H9 (cell line): ENCODE data around the gene PAH. TPM values are rescaled to one million over a fixed set of nuclear protein-coding genes. Genes with fewer than 3 reads are reported as not detected.

Source experiments
- DNase-seq: peaks from one replicate; pipeline ENCODE4 v3.0.0-alpha.2; 2017
- H2AFZ ChIP-seq: one replicate; pipeline ENCODE4 v1.6.1; 2013; ENCODE audit warnings: mild to moderate bottlenecking, low read length, control low read depth, moderate library complexity
- H2AK5ac ChIP-seq: 2 replicates; pipeline ENCODE4 v1.6.1; 2013; ENCODE audit warnings: low read length, control low read depth, mixed read lengths; ENCODE audit not compliant: insufficient read length
- H2BK120ac ChIP-seq: one replicate; pipeline ENCODE4 v1.6.1; 2013; ENCODE audit warnings: low read depth, mild to moderate bottlenecking, low read length, control low read depth, inconsistent platforms; ENCODE audit not compliant: poor library complexity, severe bottlenecking
- H2BK12ac ChIP-seq: 2 replicates; pipeline ENCODE4 v1.6.1; 2013; ENCODE audit warnings: low read length, control low read depth, mixed read lengths, low read depth; ENCODE audit not compliant: insufficient read length
- H2BK15ac ChIP-seq: 2 replicates; pipeline ENCODE4 v1.6.1; 2013; ENCODE audit warnings: low read depth, low read length, control low read depth
- H2BK20ac ChIP-seq: one replicate; pipeline ENCODE4 v1.6.1; 2013; ENCODE audit warnings: low read depth, mild to moderate bottlenecking, low read length, control low read depth, inconsistent platforms; ENCODE audit not compliant: poor library complexity, severe bottlenecking
- H2BK5ac ChIP-seq: 2 replicates; pipeline ENCODE4 v1.6.1; 2013; ENCODE audit warnings: low read length, control low read depth, mixed read lengths; ENCODE audit not compliant: insufficient read length
- H3K14ac ChIP-seq: 2 replicates; pipeline ENCODE4 v1.6.1; 2013; ENCODE audit warnings: low read length, control low read depth; ENCODE audit not compliant: insufficient read depth
- H3K18ac ChIP-seq: 2 replicates; pipeline ENCODE4 v1.6.1; 2013; ENCODE audit warnings: low read depth, mild to moderate bottlenecking, mixed read lengths, low read length, control low read depth; ENCODE audit not compliant: insufficient read length
- H3K23ac ChIP-seq: 2 replicates; pipeline ENCODE4 v1.6.1; 2013; ENCODE audit warnings: low read length, control low read depth, mixed read lengths, low read depth; ENCODE audit not compliant: insufficient read length
- H3K23me2 ChIP-seq: 2 replicates; pipeline ENCODE4 v1.6.1; 2013; ENCODE audit warnings: low read depth, mild to moderate bottlenecking, mixed read lengths, low read length, control low read depth; ENCODE audit not compliant: insufficient read length, poor library complexity, severe bottlenecking
- H3K27ac ChIP-seq: 2 replicates; pipeline ENCODE4 v1.5.1; 2013; ENCODE audit warnings: low read length, control low read depth, mixed read lengths, low read depth; ENCODE audit not compliant: insufficient read length
- H3K27me3 ChIP-seq: 2 replicates; pipeline ENCODE4 v1.6.1; 2013; ENCODE audit warnings: low read length, control low read depth, inconsistent platforms; ENCODE audit not compliant: insufficient read depth
- H3K4ac ChIP-seq: 2 replicates; pipeline ENCODE4 v1.6.1; 2013; ENCODE audit warnings: low read depth, mild to moderate bottlenecking, control low read depth, inconsistent platforms, low read length, moderate library complexity
- H3K4me1 ChIP-seq: 2 replicates; pipeline ENCODE4 v1.6.1; 2013; ENCODE audit warnings: low read length, control low read depth, inconsistent platforms; ENCODE audit not compliant: insufficient read depth
- H3K4me2 ChIP-seq: 2 replicates; pipeline ENCODE4 v1.6.1; 2013; ENCODE audit warnings: low read length, control low read depth, mixed read lengths; ENCODE audit not compliant: insufficient read length, insufficient read depth
- H3K56ac ChIP-seq: 2 replicates; pipeline ENCODE4 v1.6.1; 2013; ENCODE audit warnings: low read depth, mild to moderate bottlenecking, mixed read lengths, low read length, control low read depth; ENCODE audit not compliant: insufficient read length
- H3K79me1 ChIP-seq: 2 replicates; pipeline ENCODE4 v1.6.1; 2013; ENCODE audit warnings: low read depth, mild to moderate bottlenecking, moderate library complexity, low read length, control low read depth, inconsistent platforms; ENCODE audit not compliant: insufficient read depth, poor library complexity, severe bottlenecking
- H3K79me2 ChIP-seq: 2 replicates; pipeline ENCODE4 v1.6.1; 2013; ENCODE audit warnings: low read length, control low read depth, inconsistent platforms; ENCODE audit not compliant: insufficient read depth
- H3K9ac ChIP-seq: 2 replicates; pipeline ENCODE4 v1.6.1; 2013; ENCODE audit warnings: low read length, control low read depth, mixed read lengths; ENCODE audit not compliant: insufficient read length; ENCODE audit errors: extremely low read depth
- H3K9me3 ChIP-seq: one replicate; pipeline ENCODE4 v1.6.1; 2013; ENCODE audit warnings: low read depth, low read length, inconsistent platforms; ENCODE audit not compliant: control insufficient read depth
- H3T11ph ChIP-seq: one replicate; pipeline ENCODE4 v1.6.1; 2013; ENCODE audit warnings: mild to moderate bottlenecking, low read length, control low read depth, inconsistent platforms
- H4K20me1 ChIP-seq: one replicate; pipeline ENCODE4 v1.6.1; 2013; ENCODE audit not compliant: control insufficient read depth, insufficient read length, insufficient read depth
- H4K5ac ChIP-seq: 2 replicates; pipeline ENCODE4 v1.6.1; 2013; ENCODE audit warnings: low read depth, mild to moderate bottlenecking, mixed read lengths, low read length, control low read depth; ENCODE audit not compliant: insufficient read length
- H4K8ac ChIP-seq: replicated peaks from 2 replicates; pipeline ENCODE4 v1.6.1; 2013; ENCODE audit warnings: low read length, control low read depth, mixed read lengths, low read depth; ENCODE audit not compliant: insufficient read length
- H4K91ac ChIP-seq: 2 replicates; pipeline ENCODE4 v1.6.1; 2013; ENCODE audit warnings: low read depth, mild to moderate bottlenecking, moderate library complexity, mixed read lengths, low read length, control low read depth; ENCODE audit not compliant: insufficient read length
- H3K27ac Mint-ChIP-seq, 3 experiments: 2 replicates in 2 of 3; 3 replicates in 1 of 3; pipeline ENCODE4 v1.8.0; 2020 to 2021; ENCODE audit warnings: mixed read lengths in 3 of 3, mild to moderate bottlenecking in 1 of 3, moderate library complexity in 1 of 3
- H3K27me3 Mint-ChIP-seq: 2 replicates; pipeline ENCODE4 v1.8.0; 2021; ENCODE audit warnings: low read depth, mild to moderate bottlenecking, moderate library complexity, mixed read lengths
- H3K36me3 Mint-ChIP-seq, 3 experiments: 2 replicates in 2 of 3; 3 replicates in 1 of 3; pipeline ENCODE4 v1.8.0; 2020 to 2021; ENCODE audit warnings: low read depth in 3 of 3, mixed read lengths in 3 of 3; ENCODE audit not compliant: insufficient read depth in 1 of 3
- H3K4me1 Mint-ChIP-seq, 2 experiments: 2 replicates each; pipeline ENCODE4 v1.8.0; 2020; ENCODE audit warnings: mixed read lengths in 2 of 2
- H3K4me3 Mint-ChIP-seq, 2 experiments: 2 replicates in 1 of 2; 3 replicates in 1 of 2; pipeline ENCODE4 v1.8.0; 2020 to 2021; ENCODE audit warnings: mild to moderate bottlenecking in 2 of 2, mixed read lengths in 2 of 2, moderate library complexity in 1 of 2
- H3K9me3 Mint-ChIP-seq, 2 experiments: 2 replicates in 1 of 2; 3 replicates in 1 of 2; pipeline ENCODE4 v1.8.0; 2020; ENCODE audit warnings: mild to moderate bottlenecking in 2 of 2, mixed read lengths in 2 of 2, moderate library complexity in 1 of 2
- CTCF ChIP-seq: fragments of 200-600 bp; sonication (generic); conservative IDR thresholded peaks from 3 replicates; pipeline ENCODE4 v1.8.0; 2021; ENCODE audit warnings: antibody characterized with exemption, mild to moderate bottlenecking
- WGBS: extraction: QIAGEN DNeasy Blood & Tissue Kit; methylation state at CpG from one replicate; pipeline ENCODE4 v1.1.7; 2013; ENCODE audit warnings: missing lambda C conversion rate, low lambda C conversion rate, mixed read lengths; ENCODE audit not compliant: insufficient read length; ENCODE audit errors: extremely low coverage; 5-methylcytosine and 5-hydroxymethylcytosine counted together
- total RNA-seq: library from RNA; stranded (reverse); gene quantifications from 2 replicates; pipeline ENCODE4 v1.2.1, GENCODE V29; 2021

PAH gene
- total RNA-seq, 1 experiment from 2014 or later = 6.1 TPM

GRCh38 chr12:102793921-102794320 is 123.1 kb downstream of the PAH start:
- Histone ChIP-seq H3K56ac (no peak overlapping the region), H4K20me1 (no peaks in the 10 kb centered on the region), H3T11ph (no peak overlapping the region), H4K91ac (no peak overlapping the region), H3K18ac (no peak overlapping the region), H3K9ac (no peak overlapping the region), H3K9me3 (no peaks in the 10 kb centered on the region), H3K4ac (no peak overlapping the region), H2BK5ac (no peak overlapping the region), H2BK20ac (no peak overlapping the region), H3K79me2 (no peaks in the 10 kb centered on the region), H2BK120ac (no peak overlapping the region), H2AFZ (no peak overlapping the region), H3K23me2 (no peaks in the 10 kb centered on the region), H2BK15ac (no peak overlapping the region), H3K4me1 (no peaks in the 10 kb centered on the region), H3K79me1 (no peaks in the 10 kb centered on the region), H2BK12ac (no peak overlapping the region), H3K27ac (no peak overlapping the region), H3K27me3 (no peaks in the 10 kb centered on the region), H3K14ac (no peak overlapping the region), H3K4me2 (no peak overlapping the region), H4K5ac (no peak overlapping the region), H2AK5ac (no peak overlapping the region), H4K8ac (no peak overlapping the region), H3K23ac (no peak overlapping the region)
- H3K27ac Mint-ChIP-seq = no peak overlapping the region
- H3K9me3 Mint-ChIP-seq = no peaks in the 10 kb centered on the region
- no peaks in the 10 kb centered on the region for H3K36me3 Mint-ChIP-seq
- DNase-seq = no peak
- no peak overlapping the region for H3K4me3 Mint-ChIP-seq
- H3K27me3 Mint-ChIP-seq = no peaks in the 10 kb centered on the region; the same call in 1 of the 2 replicates
- no peak for TF ChIP-seq CTCF
- H3K4me1 Mint-ChIP-seq = no peaks in the 10 kb centered on the region
- no CpG with 5 or more reads among the region's 7 CpGs for WGBS

Other genes with a start within 250 kb of the PAH start
- 0.20 TPM in 1 of 2 replicates, not detected in the other for gene ASCL1, start 40.4 kb upstream of the PAH start, total RNA-seq